Mononuclear cell (primary cell): ENCODE measurements around the gene LAMA5. TPM values are rescaled to one million over a fixed set of nuclear protein-coding genes. Genes with fewer than 3 reads are reported as not detected.

Experiments used
- H3K27me3 ChIP-seq: 2 replicates; pipeline ENCODE4 v1.6.0; 2011; ENCODE audit warnings: low read length, control low read depth; ENCODE audit not compliant: insufficient read depth
- H3K4me1 ChIP-seq: 2 replicates; pipeline ENCODE4 v1.5.1; 2011; ENCODE audit warnings: mild to moderate bottlenecking, low read length, control low read depth; ENCODE audit not compliant: insufficient read depth
- H3K4me3 ChIP-seq: 2 replicates; pipeline ENCODE4 v1.5.1; 2011; ENCODE audit warnings: mild to moderate bottlenecking, low read length, moderate library complexity
- H3K9me3 ChIP-seq: 2 replicates; pipeline ENCODE4 v1.5.1; 2011; ENCODE audit warnings: low read depth, mild to moderate bottlenecking, control low read depth, low read length
- total RNA-seq: library from RNA; depleted of rRNA; stranded (reverse); fragments of >200 nt; gene quantifications from one replicate; pipeline ENCODE4 v1.2.3, GENCODE V29; 2012

LAMA5 gene
- total RNA-seq, 1 donor, result 1.2 TPM

DNA sequence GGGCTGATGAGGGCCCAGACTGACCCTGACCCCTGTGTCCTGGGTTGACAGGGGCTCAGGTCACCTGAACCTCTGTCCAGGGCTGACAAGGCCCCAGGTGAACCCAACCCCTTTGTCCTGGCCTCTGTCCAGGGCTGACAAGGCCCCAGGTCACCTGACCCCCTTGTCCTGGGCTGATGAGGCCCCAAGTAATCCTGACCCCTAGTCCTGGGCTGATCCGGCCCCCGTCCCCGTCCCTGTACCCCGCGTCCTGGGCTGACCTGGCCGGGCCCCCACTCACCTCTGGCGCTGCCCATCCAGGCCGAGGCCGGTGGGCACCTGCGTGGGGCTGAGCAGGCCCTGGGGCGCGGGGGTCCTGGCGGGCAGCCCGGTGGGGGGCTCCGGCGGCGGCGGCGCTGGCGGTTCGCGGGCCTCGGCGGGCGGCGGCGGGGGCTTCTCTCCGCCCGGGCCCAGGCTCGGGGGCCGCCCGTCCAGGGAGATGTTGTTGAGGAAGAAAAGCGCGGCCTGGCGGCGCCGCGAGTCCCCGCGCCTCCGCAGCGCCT, 39.6 kb upstream of the LAMA5 start:
- H3K9me3 ChIP-seq, result no peaks in the 10 kb centered on the region
- H3K4me3 ChIP-seq, result peak overlapping the region; percentile 37
- peaks cover 35% of the 10 kb centered on the region for H3K4me1 ChIP-seq
- no peaks in the 10 kb centered on the region for H3K27me3 ChIP-seq

DNA sequence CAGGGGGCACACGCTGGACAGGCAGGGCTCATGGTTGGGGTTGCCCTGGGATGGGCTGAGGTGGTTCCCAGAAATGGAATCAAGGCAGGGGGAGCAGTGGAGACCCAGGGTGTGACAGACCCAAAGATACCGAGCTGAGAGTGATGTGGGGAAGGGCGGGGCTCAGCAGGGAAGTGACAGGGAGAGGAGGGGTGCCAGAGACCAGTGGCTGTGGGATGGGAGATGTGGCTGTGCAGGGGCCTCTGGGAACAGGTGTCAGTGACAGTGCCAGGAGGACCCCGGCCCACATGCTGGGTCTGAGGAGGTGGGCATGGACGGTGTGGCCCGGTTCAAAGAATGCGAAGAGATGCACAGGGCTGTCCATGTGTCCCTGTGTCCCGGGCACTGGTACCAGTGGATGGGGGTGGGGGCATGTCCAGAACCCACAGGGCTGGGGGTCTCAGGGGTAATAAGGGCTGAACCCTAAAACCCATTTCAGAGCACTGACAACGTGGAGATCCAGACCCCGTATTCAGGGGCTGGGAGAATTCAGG, 38.9 kb upstream of the LAMA5 start:
- peaks cover 35% of the 10 kb centered on the region for H3K4me1 ChIP-seq
- no peaks in the 10 kb centered on the region for H3K27me3 ChIP-seq
- peak overlapping the region; percentile 37 for H3K4me3 ChIP-seq
- H3K9me3 ChIP-seq, result no peaks in the 10 kb centered on the region

DNA sequence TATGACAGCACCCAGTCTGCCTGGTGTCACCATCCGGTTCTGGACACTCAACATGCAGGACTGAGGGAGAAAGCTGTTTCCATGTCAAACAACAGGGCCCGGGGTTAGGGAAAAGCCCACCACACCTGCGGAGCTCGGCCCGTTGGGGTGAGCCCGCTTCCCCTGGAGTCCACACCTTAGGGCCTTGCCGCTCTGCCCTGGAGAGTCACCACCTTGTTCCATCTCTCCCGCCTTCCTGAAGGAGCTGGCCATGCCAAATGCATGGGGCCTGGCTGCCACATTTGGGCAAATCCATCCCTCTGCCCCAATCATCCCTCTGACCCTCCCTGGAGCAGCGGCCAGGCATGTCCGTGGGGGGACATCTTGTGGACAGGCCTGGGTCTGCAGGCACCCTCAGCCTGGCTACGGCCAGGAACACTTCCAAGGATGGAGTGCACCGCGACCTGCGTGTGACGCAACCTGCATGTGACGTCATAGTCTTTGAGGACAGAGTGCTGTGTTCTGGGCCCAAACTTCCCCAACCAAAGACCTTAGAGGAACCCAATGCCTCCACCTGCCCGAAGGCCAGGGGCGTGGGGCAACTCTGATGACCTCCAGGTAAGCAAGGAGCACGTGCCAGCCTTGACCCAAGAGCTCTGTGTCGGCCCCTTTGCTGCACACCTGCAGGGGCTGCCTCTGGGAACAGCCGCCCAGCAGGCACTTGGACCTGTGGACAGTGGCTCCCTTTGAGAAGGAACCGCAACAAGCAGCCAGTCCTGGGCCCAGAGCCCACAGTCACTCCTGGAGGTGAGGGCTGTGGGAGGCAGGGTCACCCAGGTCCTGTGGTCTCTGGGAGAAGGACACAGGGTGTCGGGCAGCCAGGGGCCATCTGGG, 38.2 kb upstream of the LAMA5 start:
- Histone ChIP-seq H3K9me3 (no peaks in the 10 kb centered on the region), H3K4me3 (no peak overlapping the region), H3K4me1 (peaks cover 34% of the 10 kb centered on the region), H3K27me3 (no peaks in the 10 kb centered on the region)

DNA sequence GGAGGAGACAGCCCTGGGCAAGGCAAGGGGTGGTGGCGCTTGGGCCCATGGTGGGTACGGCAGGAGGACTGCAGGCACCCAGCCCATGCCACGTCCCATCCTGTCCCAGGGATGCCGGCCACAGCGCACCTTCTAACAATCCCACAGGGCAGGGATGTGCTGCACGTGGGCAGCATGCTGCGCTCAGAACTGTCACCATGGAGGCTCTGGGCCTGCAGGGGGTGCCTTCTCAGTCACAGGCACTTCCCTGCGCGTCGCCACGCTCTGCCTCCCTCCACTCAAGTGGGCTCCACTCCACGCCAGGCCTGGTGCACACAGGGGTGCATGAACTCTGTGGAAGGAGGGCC, 37.6 kb upstream of the LAMA5 start:
- Histone ChIP-seq H3K4me1 (peaks cover 28% of the 10 kb centered on the region), H3K4me3 (no peak overlapping the region), H3K27me3 (no peaks in the 10 kb centered on the region), H3K9me3 (no peaks in the 10 kb centered on the region)

DNA sequence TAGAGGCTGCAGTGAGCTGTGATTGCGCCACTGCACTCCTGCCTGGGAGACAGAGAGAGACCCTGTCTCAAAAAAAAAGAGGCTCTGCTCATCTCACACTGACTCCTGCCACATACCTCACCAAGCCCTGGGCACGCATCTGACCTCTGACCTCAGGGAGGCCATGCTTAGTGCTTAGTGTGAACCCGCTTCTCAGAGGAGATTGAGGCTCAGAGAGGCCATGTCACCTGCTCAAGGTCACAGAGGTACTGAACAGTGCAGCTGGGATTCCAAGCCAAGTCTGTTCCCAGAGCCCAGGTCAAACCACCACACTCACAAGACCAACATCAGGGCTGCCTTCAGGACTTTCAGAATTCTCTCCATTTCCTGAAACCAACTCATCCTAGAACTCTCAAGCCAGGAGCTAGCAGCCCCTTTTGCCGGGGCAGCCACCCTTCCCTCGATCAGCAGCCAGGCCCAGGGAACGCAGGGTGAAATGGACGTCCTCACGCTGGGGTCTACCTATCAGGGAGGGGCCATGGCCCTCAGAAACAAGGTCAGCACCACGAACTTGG, 37.1 kb upstream of the LAMA5 start:
- H3K9me3 ChIP-seq, result no peaks in the 10 kb centered on the region
- H3K4me3 ChIP-seq, result no peak overlapping the region
- H3K27me3 ChIP-seq, result no peaks in the 10 kb centered on the region
- peaks cover 26% of the 10 kb centered on the region for H3K4me1 ChIP-seq

DNA sequence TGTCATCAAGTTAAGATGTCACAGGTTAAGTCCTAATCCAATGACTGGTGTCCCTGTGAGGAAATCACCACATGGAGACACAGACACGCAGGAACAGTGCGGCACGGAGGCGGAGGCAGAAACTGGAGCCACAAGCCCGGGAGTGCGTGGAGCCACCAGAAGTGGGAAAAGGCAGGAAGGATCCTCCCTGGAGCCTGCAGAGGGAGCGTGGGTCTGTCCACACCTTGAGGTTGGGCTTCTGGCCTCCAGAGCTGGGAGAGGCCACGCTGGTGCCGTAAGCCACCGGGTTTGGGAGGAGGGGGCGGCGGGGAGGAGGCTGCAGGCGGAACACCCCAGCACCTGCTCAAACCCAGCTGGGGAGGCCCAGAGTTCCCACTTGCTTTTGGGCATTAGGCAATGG, 36.2 kb upstream of the LAMA5 start:
- Histone ChIP-seq H3K4me3 (no peak overlapping the region), H3K27me3 (no peaks in the 10 kb centered on the region), H3K9me3 (no peaks in the 10 kb centered on the region), H3K4me1 (peaks cover 26% of the 10 kb centered on the region)

DNA sequence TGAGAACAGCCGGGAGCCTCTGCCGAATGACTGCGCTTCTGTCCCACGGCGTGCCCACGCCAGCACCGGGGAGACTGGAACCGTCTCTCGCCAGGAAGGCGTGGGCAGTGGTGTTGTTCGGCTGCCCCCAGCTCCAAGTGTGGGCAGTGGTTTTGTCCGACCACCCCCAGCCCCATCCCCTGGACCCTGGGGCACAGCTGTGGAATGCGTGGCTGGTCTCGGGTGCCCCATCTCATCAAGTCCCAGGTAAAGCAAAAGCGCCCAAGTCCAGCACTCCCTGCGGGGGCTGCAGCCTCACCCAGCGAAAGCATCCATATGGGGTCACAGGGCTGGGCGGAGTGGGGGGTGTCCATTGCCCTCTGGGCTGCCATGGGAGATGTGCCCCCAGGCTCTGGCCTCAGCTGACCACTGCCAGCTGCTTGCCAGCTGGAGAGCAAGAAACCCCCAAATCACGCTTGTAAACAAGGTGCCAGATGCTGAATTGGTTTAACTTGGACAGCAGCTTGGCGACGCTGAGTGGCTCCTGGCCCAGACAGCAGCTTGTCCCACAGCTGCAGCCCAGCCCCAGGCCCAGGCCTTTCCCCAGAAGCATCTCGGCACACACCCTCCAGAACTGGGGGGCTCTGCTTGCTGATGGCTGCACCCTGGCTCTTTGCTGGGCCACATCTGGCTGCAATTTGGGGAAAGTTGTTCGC, 35.5 kb upstream of the LAMA5 start:
- Histone ChIP-seq H3K27me3 (no peaks in the 10 kb centered on the region), H3K9me3 (no peaks in the 10 kb centered on the region), H3K4me1 (peaks cover 19% of the 10 kb centered on the region), H3K4me3 (no peak overlapping the region)

DNA sequence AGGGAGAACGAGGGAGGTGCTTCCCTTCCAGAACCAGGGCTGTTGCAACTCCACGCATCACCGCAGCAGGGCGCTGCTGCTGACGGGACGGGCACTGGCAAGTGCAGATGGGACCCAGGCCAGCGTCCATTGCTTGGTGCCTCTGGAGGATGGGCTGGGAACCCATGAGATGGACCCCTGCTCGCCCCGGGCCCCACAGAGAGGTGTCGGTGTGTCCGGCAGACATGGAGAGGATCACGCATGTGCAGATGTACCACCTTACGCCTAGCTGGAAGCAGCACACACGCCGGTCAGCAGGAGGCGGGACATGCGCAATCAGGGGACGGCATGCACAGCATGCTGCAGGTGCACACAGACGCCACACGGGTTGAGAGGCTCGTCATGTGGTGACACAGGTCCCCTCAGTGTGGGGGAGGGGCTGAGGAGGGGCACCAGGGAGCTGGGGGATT, 34.2 kb upstream of the LAMA5 start:
- Histone ChIP-seq H3K9me3 (no peaks in the 10 kb centered on the region), H3K27me3 (no peaks in the 10 kb centered on the region), H3K4me1 (peaks cover 13% of the 10 kb centered on the region), H3K4me3 (no peak overlapping the region)

DNA sequence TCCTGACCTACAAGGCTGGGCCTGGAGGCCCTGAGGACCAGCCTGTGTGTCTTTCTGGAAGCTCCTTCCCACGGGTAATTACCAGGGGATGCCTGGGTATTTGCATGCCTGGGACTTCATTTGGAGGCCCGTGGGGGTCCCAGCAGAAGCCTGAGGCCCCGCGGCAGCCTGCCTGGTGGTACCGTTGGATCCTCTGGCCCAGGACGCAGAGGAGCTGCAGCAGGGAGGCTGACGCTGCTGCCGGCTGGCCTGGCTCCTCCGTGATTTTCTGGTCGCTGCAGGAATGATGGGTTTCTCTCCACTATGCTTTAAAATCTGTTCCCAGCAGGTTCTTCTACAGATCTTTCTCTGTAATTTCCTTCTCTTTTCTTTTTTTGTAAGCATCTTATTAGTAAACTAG, 33.4 kb upstream of the LAMA5 start:
- Histone ChIP-seq H3K27me3 (no peaks in the 10 kb centered on the region), H3K4me1 (peaks cover 5% of the 10 kb centered on the region), H3K4me3 (no peak overlapping the region), H3K9me3 (no peaks in the 10 kb centered on the region)

DNA sequence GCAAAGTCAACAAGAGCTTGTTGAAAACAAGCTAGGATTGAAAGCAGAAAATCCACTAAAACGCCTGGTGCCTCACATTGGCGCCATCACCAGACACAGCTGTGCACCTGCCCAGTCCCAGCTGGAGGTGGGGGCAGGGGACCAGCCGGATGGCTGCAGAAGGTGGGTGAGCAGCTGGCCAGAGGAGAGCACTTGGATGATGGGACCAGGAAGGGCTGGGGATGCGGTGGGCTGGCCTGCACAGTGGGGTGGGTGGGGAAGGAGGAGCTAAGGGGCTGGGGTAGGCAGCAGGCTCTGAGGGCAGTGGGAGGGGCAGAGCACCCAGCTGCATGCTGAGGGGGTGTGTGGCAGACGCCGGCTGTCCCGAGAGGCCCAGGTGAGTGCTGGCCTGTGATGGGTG, 32.9 kb upstream of the LAMA5 start:
- no peaks in the 10 kb centered on the region for H3K9me3 ChIP-seq
- H3K4me1 ChIP-seq, result no peaks in the 10 kb centered on the region
- no peak overlapping the region for H3K4me3 ChIP-seq
- H3K27me3 ChIP-seq, result no peaks in the 10 kb centered on the region

DNA sequence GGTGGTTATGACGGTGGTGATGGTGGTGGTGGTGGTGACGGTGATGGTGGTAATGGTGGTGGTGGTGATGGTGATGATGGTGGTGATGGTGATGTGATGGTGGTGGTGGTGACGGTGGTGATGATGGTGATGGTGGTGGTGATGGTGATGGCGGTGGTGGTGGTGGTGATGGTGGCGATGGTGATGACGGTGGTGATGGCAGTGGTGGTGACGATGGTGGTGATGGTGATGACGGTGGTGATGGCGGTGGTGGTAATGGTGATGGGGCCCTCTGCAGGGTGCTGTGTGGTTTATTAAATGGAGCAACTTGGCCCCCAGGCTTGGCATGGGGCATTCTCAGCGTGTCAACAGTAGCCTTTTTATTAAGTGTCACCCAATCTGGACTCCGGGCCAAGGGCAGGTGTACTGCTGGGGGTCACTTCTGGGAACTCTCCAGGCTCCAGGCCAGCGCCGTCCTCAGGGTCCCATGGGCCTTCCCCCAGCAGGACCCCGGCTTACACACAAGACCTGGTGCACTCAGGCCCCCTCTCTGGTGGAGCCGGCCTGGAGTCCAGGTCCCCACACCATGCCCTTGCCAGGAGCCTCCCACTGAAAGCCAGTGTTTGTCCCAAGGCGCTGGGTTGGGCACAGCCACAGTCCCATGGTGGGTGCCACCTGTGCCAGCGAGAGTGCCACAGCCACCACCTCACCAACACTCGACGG, 31.2 kb upstream of the LAMA5 start:
- no peaks in the 10 kb centered on the region for H3K27me3 ChIP-seq
- H3K4me1 ChIP-seq, result no peaks in the 10 kb centered on the region
- no peak overlapping the region for H3K4me3 ChIP-seq
- H3K9me3 ChIP-seq, result no peaks in the 10 kb centered on the region

DNA sequence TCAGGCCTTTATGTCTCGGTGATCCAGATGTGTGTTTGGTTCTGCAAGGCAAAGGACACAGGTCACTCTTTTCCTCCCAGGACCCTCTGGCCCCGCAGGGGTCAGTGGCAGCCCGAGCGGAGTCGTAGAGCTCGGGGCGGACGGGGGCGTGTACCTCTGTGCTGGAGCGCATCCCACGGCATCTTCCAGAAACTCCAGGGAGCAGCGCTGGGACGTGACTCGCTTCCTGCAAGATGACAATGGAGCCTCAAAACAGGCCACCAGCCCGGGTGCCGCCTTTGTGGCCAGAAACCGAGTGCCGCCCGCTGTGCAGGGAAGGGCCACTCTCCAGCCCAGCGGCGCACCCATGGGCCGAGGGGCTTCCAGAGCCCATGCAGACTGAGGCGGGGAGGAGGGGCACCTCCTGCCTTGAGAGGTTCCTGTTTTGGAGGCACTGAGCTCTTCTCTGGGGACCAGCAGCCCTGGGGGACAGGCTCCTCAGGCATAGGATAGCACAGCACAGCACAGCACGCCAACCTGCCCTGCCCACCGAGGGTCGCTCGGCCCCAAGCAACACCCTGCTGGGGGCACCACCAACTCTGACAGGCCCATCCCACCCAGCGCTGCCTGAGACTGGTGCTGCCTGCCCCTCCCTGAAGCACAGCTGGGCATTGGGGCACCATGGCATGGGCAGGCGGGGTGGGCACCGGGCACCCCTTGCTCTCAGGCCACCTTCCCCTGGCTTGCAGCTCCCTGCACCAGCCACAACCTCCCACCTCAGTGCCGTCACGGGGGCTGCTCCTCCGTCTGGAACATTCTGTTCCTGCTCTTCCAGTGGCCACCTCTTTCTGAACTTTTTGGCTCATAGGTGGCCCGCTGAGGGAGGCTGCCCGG, 29.5 kb upstream of the LAMA5 start:
- H3K9me3 ChIP-seq, result no peaks in the 10 kb centered on the region
- no peak overlapping the region for H3K4me3 ChIP-seq
- H3K4me1 ChIP-seq, result no peaks in the 10 kb centered on the region
- H3K27me3 ChIP-seq, result no peaks in the 10 kb centered on the region

DNA sequence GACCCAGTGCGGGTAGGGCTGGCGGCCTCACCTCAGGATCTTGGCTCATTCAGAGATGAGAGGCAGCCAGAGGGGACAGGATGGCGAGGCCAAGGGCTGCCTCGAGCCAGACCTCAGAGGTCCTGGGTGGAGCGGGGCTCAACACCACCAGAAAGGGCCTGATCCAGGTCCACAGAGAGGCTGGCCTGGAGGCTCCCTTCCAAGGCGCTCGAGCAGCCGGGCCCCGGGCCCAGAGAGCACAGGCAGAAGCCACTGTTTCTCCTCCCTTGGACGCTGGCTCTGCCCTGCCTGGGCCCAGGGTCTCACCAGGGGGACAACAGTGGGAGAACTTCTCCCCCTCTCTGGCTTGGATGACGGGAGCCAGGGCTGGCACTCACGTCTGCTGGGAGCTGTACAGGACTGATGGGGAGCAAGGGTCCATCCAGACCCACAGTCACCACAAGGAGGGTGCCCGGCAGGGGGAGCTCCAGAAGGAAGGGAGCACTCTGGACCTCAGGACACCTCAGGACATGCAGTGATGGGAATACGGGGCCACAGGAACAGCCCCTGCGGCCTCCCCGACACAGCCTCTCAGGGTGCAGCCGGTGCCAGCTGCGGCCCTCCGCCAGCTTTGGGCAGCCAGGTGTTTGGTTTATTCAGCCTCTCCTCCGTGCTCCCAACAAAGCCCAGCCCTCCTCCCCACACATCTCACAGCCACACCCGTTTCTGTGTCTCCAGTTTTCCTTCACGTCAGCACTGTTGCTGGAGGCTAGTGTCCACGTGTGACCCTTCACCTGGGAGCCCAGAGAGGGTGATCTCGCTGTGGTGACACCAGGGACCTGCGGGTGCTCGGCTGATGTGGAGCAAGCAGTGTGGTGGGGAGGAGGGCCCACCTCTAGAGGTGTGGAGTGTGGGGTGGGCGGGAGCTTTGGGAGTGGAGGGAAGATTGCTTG, 28.5 kb upstream of the LAMA5 start:
- no peaks in the 10 kb centered on the region for H3K27me3 ChIP-seq
- H3K9me3 ChIP-seq, result no peaks in the 10 kb centered on the region
- no peak overlapping the region for H3K4me3 ChIP-seq
- no peaks in the 10 kb centered on the region for H3K4me1 ChIP-seq
